ENCODE data around the gene FRAT1. TPM values are rescaled to one million over a fixed set of nuclear protein-coding genes. Genes with fewer than 3 reads are reported as not detected.

Gene FRAT1
- total and polyA plus RNA-seq, 2 donors (not counting 3 experiments of a cell fraction or from before 2014, with no cell fraction given): 2.2 to 3.2 TPM

GRCh38 chr10:97307866-97308780 lies 10.9 kb upstream of the FRAT1 start:
- TF ChIP-seq POLR2A (IDR thresholded peaks at IDR 0.05; ENCODE audit: low read depth, low read length) (no peak), POLR2AphosphoS5 (IDR thresholded peaks at IDR 0.05; ENCODE audit: insufficient read depth, low read depth, low read length) (no peak), CTCF (IDR thresholded peaks at IDR 0.05; ENCODE audit: extremely low read depth in 1 of 2, insufficient read depth in 1 of 2, low read depth in 1 of 2, low read length in 2 of 2) (no peak), JUN (IDR thresholded peaks at IDR 0.05; ENCODE audit: borderline replicate concordance, insufficient read depth, insufficient read length, low read depth) (no peak), FOS (IDR thresholded peaks at IDR 0.05; ENCODE audit: borderline replicate concordance, insufficient read depth, low read length) (no peak), MAX (IDR thresholded peaks at IDR 0.05; ENCODE audit: insufficient read depth, insufficient read length) (no peak), EZH2 (IDR thresholded peaks at IDR 0.05; ENCODE audit: borderline replicate concordance, low read depth, low read length, severe bottlenecking) (no peak), GATA2 (IDR thresholded peaks at IDR 0.05; ENCODE audit: insufficient read depth, insufficient read length, low read depth, low read length) (no peak), MYC (IDR thresholded peaks at IDR 0.05; ENCODE audit: low read depth, low read length) (no peak)
- Histone ChIP-seq H3K4me1 (ENCODE audit: control insufficient read depth, extremely low read depth, insufficient read depth, low read length) (no peaks in the 10 kb centered on the region), H3K9me1 (replicated peaks; ENCODE audit: control insufficient read depth, extremely low read depth, insufficient read depth, low read length) (no peaks in the 10 kb centered on the region), H3K4me3 (replicated peaks in 1 of 3; ENCODE audit: insufficient read depth in 1 of 3, low read depth in 1 of 3, low read length in 3 of 3) (no peak overlapping the region), H3K79me2 (ENCODE audit: control insufficient read depth, insufficient read depth, low read length) (no peaks in the 10 kb centered on the region), H3K4me2 (ENCODE audit: insufficient read depth, low read length) (no peak overlapping the region), H3K27me3 (ENCODE audit: control insufficient read depth in 2 of 2, insufficient read depth in 2 of 2, low read length in 2 of 2) (no peaks in the 10 kb centered on the region), H3K27ac (ENCODE audit: insufficient read depth, low read depth, low read length) (no peak overlapping the region), H4K20me1 (replicated peaks; ENCODE audit: control insufficient read depth, extremely low read depth, insufficient read depth, low read length) (no peaks in the 10 kb centered on the region), H2AFZ (ENCODE audit: low read depth, low read length) (no peak overlapping the region), H3K36me3 (ENCODE audit: control insufficient read depth in 2 of 2, extremely low read depth in 1 of 2, insufficient read depth in 2 of 2, low read length in 2 of 2) (no peaks in the 10 kb centered on the region), H3K9me3 (replicated peaks; ENCODE audit: control insufficient read depth, insufficient read depth, low read length) (no peaks in the 10 kb centered on the region), H3K9ac (replicated peaks; ENCODE audit: extremely low read depth, insufficient read depth, low read length) (no peak overlapping the region)
- no TSS peak for BruUV-seq (replicated peaks)
- no peak for DNase-seq (ENCODE audit: low read depth, low spot score)
- ChIA-PET CTCF (interaction anchor here (1.1 kb wide), 1 partner anchor 235 kb away, joined by 4 read pairs; no protein-coding TSS in a partner anchor), POLR2A (no interaction called here)
- intact Hi-C loops (cut with micrococcal nuclease) (no loop called here), dilution Hi-C loops (cut with MboI; ENCODE audit: extremely low pct_ligation_motif_present, low sequenced_read_pairs) (no loop called here)
- FAIRE-seq: no peak

All from endothelial cell of umbilical vein (primary cell).